HL-60 (cell line): ENCODE results near the gene ULBP2.

ENCODE experiments used
- POLR2AphosphoS5 ChIP-seq: IDR thresholded peaks from 2 replicates; pipeline ENCODE4 v1.6.1; 2012; ENCODE audit warnings: low read depth
- SPI1 ChIP-seq: IDR thresholded peaks from 2 replicates; pipeline ENCODE4 v1.6.1; 2012; ENCODE audit warnings: low read depth, mild to moderate bottlenecking, borderline replicate concordance
- TF ChIP-seq, protein P1 (sequence below): IDR thresholded peaks from one replicate; pipeline ENCODE4 v1.5.1; 2011; ENCODE audit warnings: low read length, control low read depth, inconsistent platforms; ENCODE audit not compliant: insufficient read depth
- TF ChIP-seq, protein P2 (sequence below): IDR thresholded peaks from 2 replicates; pipeline ENCODE4 v1.6.1; 2012; ENCODE audit warnings: low read depth; ENCODE audit not compliant: insufficient replicate concordance

DNA sequence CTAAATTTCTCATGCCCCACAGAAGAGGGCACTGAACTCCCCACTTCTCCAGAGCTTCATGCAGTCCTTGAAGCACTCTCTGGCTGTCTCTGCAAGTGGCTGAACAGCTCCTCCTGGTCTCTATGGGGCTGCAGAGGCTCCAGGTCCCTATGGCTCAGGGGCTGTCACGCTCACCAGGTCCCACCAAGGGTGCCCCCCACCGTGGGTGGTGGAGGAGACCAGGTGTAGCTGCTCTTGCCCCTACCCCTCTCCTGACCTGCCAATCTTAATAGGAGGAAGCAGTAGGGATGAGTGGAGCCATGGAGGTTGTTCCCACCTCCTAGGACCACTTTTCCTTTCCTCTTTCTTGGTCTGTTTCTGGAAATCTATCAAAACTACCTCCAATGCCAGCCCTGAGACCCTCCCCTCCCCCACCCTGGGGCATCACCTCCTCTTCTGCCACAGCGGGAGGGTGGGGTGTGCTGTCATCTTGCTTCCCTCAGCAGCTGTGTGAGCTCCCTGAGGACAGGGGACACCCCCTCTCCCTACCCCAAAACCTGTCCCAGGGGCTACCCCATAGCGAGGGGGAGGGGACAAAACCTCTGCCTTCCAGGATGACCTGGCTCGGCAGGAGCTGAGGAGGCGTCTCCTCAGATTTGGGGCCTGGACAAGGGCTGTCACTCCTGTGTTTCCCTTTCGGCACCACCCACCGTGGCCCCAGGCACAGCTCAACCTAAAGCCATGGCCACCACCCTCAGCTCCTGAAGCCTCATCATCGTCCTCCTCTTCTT is 31.9 kb upstream of the ULBP2 start:
- TF ChIP-seq, protein P1, sequence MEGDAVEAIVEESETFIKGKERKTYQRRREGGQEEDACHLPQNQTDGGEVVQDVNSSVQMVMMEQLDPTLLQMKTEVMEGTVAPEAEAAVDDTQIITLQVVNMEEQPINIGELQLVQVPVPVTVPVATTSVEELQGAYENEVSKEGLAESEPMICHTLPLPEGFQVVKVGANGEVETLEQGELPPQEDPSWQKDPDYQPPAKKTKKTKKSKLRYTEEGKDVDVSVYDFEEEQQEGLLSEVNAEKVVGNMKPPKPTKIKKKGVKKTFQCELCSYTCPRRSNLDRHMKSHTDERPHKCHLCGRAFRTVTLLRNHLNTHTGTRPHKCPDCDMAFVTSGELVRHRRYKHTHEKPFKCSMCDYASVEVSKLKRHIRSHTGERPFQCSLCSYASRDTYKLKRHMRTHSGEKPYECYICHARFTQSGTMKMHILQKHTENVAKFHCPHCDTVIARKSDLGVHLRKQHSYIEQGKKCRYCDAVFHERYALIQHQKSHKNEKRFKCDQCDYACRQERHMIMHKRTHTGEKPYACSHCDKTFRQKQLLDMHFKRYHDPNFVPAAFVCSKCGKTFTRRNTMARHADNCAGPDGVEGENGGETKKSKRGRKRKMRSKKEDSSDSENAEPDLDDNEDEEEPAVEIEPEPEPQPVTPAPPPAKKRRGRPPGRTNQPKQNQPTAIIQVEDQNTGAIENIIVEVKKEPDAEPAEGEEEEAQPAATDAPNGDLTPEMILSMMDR: no peak
- TF ChIP-seq POLR2AphosphoS5 (no peak), SPI1 (no peak)
- TF ChIP-seq, protein P2, sequence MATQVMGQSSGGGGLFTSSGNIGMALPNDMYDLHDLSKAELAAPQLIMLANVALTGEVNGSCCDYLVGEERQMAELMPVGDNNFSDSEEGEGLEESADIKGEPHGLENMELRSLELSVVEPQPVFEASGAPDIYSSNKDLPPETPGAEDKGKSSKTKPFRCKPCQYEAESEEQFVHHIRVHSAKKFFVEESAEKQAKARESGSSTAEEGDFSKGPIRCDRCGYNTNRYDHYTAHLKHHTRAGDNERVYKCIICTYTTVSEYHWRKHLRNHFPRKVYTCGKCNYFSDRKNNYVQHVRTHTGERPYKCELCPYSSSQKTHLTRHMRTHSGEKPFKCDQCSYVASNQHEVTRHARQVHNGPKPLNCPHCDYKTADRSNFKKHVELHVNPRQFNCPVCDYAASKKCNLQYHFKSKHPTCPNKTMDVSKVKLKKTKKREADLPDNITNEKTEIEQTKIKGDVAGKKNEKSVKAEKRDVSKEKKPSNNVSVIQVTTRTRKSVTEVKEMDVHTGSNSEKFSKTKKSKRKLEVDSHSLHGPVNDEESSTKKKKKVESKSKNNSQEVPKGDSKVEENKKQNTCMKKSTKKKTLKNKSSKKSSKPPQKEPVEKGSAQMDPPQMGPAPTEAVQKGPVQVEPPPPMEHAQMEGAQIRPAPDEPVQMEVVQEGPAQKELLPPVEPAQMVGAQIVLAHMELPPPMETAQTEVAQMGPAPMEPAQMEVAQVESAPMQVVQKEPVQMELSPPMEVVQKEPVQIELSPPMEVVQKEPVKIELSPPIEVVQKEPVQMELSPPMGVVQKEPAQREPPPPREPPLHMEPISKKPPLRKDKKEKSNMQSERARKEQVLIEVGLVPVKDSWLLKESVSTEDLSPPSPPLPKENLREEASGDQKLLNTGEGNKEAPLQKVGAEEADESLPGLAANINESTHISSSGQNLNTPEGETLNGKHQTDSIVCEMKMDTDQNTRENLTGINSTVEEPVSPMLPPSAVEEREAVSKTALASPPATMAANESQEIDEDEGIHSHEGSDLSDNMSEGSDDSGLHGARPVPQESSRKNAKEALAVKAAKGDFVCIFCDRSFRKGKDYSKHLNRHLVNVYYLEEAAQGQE: no peak
